Smooth muscle cell (in vitro differentiated cells): ENCODE measurements around the gene PTGER2. TPM values are rescaled to one million over a fixed set of nuclear protein-coding genes. Genes with fewer than 3 reads are reported as not detected.
A peak's percentile ranks its signal among the peaks of the same experiment; 100 is the strongest.

Experiments used
- DNase-seq: peaks from one replicate; lab custom pipeline; 2025; ENCODE audit not compliant: unreplicated experiment; lab: John Stamatoyannopoulos, UW
- H2AFZ ChIP-seq: fragments of 200-600 bp; sonication (generic); 2 replicates; pipeline ENCODE4 v1.6.0; 2016; ENCODE audit warnings: antibody characterized with exemption, low read depth, mild to moderate bottlenecking
- H3F3A ChIP-seq: fragments of 200-600 bp; sonication (generic); 2 replicates; pipeline ENCODE4 v1.6.0; 2017; ENCODE audit warnings: antibody characterized with exemption, low read depth
- H3K27ac ChIP-seq: fragments of 200-600 bp; sonication (generic); 2 replicates; pipeline ENCODE4 v1.5.1; 2016; ENCODE audit warnings: low read depth, mild to moderate bottlenecking
- H3K27me3 ChIP-seq: fragments of 200-600 bp; sonication (generic); 2 replicates; pipeline ENCODE4 v1.6.1; 2016; ENCODE audit warnings: low read depth, mild to moderate bottlenecking
- H3K36me3 ChIP-seq: fragments of 200-600 bp; sonication (generic); 2 replicates; pipeline ENCODE4 v1.5.1; 2016; ENCODE audit warnings: low read depth
- H3K4me1 ChIP-seq: fragments of 200-600 bp; sonication (generic); 2 replicates; pipeline ENCODE4 v1.5.1; 2016; ENCODE audit warnings: low read depth
- H3K4me2 ChIP-seq: fragments of 200-600 bp; sonication (generic); 2 replicates; pipeline ENCODE4 v1.6.0; 2016; ENCODE audit warnings: mild to moderate bottlenecking
- H3K4me3 ChIP-seq: fragments of 200-600 bp; sonication (generic); 2 replicates; pipeline ENCODE4 v1.5.1; 2016; ENCODE audit warnings: mild to moderate bottlenecking
- H3K79me2 ChIP-seq: fragments of 200-600 bp; sonication (generic); 2 replicates; pipeline ENCODE4 v1.6.0; 2016; ENCODE audit warnings: low read depth, mild to moderate bottlenecking
- H3K9ac ChIP-seq: fragments of 200-600 bp; sonication (generic); 2 replicates; pipeline ENCODE4 v1.6.0; 2016; ENCODE audit warnings: low read depth
- H3K9me3 ChIP-seq: fragments of 200-600 bp; sonication (generic); replicated peaks from 2 replicates; pipeline ENCODE4 v1.5.1; 2016; ENCODE audit warnings: low read depth
- H4K20me1 ChIP-seq: fragments of 200-600 bp; sonication (generic); 2 replicates; pipeline ENCODE4 v1.6.0; 2016; ENCODE audit warnings: low read depth
- CTCF ChIP-seq: fragments of 200-600 bp; sonication (generic); IDR thresholded peaks from 2 replicates; pipeline ENCODE4 v1.5.1; 2017; ENCODE audit warnings: borderline replicate concordance, mild to moderate bottlenecking, antibody characterized with exemption; ENCODE audit not compliant: insufficient read depth, poor library complexity, severe bottlenecking
- WGBS: methylation state at CpG from one replicate; pipeline ENCODE4 v1.1.7; 2016; ENCODE audit warnings: low lambda C conversion rate; 5-methylcytosine and 5-hydroxymethylcytosine counted together
- polyA plus RNA-seq: library from polyadenylated mRNA; unstranded; fragments of >200 nt; fragmentation: Nextera tagmentation; extraction: Ambion mirVana; gene quantifications from 2 replicates; pipeline ENCODE4 v1.2.1, GENCODE V29; 2016
- total RNA-seq: library from RNA; depleted of rRNA; stranded (reverse); fragments of >200 nt; gene quantifications from 2 replicates; pipeline ENCODE4 v1.2.3, GENCODE V29; 2014

PTGER2 gene
- total and polyA plus RNA-seq, 2 experiments from 2014 or later = 24.6 to 36.4 TPM

- DNase-seq = no peak
- Histone ChIP-seq H3F3A (no peaks in the 10 kb centered on the region), H4K20me1 (no peaks in the 10 kb centered on the region), H3K27me3 (peaks cover 4% of the 10 kb centered on the region), H3K4me2 (peak overlapping the region; percentile 55), H3K9ac (no peak overlapping the region), H3K36me3 (no peaks in the 10 kb centered on the region), H2AFZ (no peak overlapping the region), H3K9me3 (no peaks in the 10 kb centered on the region), H3K27ac (peak overlapping the region; percentile 51), H3K4me1 (peaks cover 13% of the 10 kb centered on the region), H3K4me3 (no peak overlapping the region), H3K79me2 (no peaks in the 10 kb centered on the region)
- 85% methylated on average over 4 of the region's 4 CpGs for WGBS
- no peak for TF ChIP-seq CTCF
Measured at GRCh38 chr14:52286661-52287649, 27.2 kb upstream of the PTGER2 start.

GRCh38 chr14:52296378-52296777, 17.7 kb upstream of the PTGER2 start:
- TF ChIP-seq CTCF = no peak
- Histone ChIP-seq H2AFZ (no peak overlapping the region), H3K4me1 (peaks cover 4% of the 10 kb centered on the region), H3K27ac (no peak overlapping the region), H3K79me2 (no peaks in the 10 kb centered on the region), H3K4me2 (no peak overlapping the region), H3F3A (no peaks in the 10 kb centered on the region), H3K9ac (no peak overlapping the region), H3K27me3 (peaks cover 11% of the 10 kb centered on the region), H3K36me3 (no peaks in the 10 kb centered on the region), H3K9me3 (no peaks in the 10 kb centered on the region), H4K20me1 (no peaks in the 10 kb centered on the region), H3K4me3 (no peak overlapping the region)
- WGBS = 100% methylated on average over 2 of the region's 2 CpGs
- no peak for DNase-seq

GRCh38 chr14:52298795-52299194, 15.3 kb upstream of the PTGER2 start:
- no peaks in the 10 kb centered on the region for H3K79me2 ChIP-seq
- no peak overlapping the region for H3K27ac ChIP-seq
- H3K4me3 ChIP-seq = no peak overlapping the region
- peaks cover 4% of the 10 kb centered on the region for H3K4me1 ChIP-seq
- TF ChIP-seq CTCF = no peak
- no peaks in the 10 kb centered on the region for H4K20me1 ChIP-seq
- H3K9me3 ChIP-seq = no peaks in the 10 kb centered on the region
- no peak overlapping the region for H3K9ac ChIP-seq
- H3K4me2 ChIP-seq = no peak overlapping the region
- 93% methylated on average over 10 of the region's 10 CpGs for WGBS
- H3K27me3 ChIP-seq = peaks cover 7% of the 10 kb centered on the region
- H2AFZ ChIP-seq = no peak overlapping the region
- H3K36me3 ChIP-seq = no peaks in the 10 kb centered on the region
- no peaks in the 10 kb centered on the region for H3F3A ChIP-seq
- no peak for DNase-seq
